ENCODE measurements around the gene PTPRK.

PTPRK gene

DNA sequence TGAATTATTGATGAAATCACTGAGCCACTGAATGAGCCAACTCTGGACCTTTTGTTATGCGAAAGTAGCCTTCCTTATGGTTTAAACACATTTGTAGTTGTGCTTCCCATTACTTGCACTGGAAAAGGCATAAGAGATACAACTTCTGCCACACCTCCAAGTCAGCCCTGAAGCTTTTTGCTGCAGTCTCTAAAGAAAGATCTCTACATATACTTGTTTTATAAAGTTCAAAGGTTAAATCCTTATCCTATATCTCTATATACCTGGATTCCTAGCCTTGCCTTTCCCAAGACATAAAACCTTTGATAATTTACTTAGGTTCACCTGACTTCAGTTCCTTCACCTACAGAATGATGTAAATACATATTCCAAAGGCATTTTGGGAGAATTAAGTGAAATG lies 132.0 kb downstream of the PTPRK start:
- DNase-seq (ENCODE audit: low spot score): no peak

DNA sequence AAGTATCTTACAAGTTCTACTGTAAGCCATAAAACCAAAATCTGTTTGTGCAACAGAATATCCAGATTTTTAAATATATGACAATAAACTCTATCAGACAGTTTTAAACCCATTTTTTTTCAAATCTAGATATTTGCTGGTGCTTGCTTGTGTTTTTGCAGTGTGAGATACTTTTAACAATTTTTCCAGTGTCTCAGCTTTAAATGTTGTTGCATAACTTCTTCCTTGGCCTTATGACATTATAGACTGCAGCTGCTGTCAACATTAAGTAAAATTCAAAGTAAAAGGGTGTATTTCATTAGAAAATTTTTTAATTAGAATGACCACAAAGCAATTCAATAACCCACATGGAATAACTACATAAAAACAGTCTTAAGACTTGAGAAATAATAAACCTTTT lies 139.5 kb downstream of the PTPRK start:
- no peak for DNase-seq (ENCODE audit: low spot score)

DNA sequence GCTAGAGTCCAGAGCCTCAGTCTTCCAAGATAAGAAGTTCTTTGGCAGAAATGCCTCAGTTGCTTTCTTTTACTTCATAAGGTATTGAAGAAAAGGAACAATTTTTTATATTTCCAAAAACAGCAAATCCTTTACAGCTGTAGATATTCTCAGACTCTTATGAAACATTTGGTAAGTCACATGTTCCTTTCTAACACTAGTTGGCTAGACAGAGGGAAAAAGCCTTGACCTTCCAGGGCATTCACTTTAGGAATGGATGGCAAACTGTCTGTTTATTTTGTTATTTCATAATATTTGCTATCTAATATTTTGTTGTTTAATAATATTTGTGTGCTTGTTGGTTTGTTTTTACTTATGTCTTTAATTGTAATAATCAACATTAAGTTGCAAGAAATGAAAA lies 140.8 kb downstream of the PTPRK start:
- no peak for DNase-seq (ENCODE audit: low spot score)

DNA sequence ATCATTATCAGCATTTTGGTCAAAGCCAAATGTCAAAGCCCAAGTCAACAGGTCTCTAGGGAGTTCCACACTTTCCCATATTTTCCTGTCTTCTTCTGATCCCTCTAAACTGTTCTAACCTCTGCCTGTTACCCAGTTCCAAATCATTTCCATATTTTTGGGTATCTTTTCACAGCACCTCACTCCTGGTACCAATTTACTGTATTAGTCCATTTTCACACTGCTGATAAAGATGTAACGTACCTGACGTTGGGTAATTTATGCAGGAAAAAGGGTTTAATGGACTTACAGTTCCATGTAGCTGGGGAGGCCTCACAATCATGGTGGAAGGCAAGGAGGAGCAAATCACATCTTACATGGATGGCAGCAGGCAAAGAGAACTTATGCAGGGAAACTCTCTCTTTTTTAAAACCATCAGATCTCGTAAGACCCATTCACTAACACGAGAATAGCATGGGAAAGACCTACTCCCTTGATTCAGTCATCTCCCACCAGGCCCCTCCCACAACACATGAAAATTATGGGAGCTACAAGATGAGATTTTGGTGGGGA lies 143.4 kb downstream of the PTPRK start:
- DNase-seq (ENCODE audit: low spot score): no peak

DNA sequence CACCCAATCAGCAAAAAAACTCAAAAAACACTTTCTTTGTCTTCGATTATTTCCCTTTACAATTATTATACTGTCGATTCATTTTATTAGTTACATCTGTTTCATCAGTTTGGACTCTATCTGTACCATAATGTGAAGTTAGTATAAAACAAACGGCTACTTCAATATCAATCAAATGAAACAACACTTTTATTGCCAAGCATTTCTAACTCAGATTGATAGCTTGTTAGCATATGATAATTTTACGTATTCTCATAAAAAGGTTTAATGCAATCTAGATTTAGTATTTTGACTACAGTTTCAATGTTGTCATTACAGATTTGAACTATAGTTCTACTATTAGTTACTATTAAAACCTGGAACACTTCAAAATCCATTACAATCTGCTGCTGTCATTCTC lies 149.3 kb downstream of the PTPRK start:
- DNase-seq (ENCODE audit: low spot score): no peak

DNA sequence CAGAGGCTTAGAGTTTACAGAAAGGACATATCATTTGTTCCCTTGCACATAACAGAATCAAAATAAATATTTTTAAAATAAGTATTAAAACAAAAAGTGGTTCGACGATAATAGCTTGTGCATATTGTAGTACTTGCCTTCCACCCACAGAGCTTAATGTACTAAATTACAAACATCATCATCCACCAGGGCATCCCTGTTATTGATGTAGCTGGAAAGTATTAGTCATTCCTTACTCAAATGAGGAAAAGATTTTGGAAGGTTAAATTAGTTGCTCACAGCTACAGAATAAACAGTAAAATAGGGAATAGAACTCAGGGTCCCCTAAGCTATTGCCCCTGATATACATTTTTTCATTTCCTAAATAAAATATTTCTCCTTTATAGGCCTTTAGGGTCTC lies 150.3 kb downstream of the PTPRK start:
- DNase-seq (ENCODE audit: low spot score): peak; percentile 61

DNA sequence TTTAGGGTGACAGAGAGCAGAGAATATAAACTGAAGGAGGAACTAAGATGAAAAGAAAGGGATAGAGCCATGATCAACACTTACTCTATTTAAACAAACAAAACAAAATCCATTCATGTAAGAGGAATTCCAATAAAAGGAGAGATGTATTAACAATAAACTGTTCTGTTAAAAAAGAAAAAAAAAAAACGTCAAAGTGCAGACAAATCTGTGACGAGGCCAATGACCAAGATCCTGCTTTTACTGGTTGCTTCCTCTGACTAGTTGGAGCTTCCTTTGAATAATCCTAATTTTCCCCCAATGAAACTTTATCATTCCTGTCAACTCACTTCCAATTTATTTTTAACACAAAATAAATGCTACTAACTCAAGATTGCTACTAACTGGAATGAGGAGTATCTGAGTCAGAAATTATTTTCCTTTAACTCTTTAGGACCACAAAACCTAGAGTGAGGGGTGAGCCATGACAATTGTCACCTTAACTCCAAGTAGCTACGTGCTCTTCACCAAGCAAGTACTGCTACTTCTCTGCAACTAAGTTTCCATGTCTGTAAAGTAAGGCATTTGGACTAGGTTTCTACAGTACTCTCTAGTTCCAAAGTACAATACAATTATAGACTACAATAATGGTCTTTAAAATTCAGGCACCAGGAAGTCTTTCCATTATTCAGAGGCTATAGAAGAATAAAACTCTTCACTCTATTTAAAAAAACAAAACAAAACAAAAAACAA lies 152.0 kb downstream of the PTPRK start:
- DNase-seq (ENCODE audit: low spot score): peak; percentile 95

DNA sequence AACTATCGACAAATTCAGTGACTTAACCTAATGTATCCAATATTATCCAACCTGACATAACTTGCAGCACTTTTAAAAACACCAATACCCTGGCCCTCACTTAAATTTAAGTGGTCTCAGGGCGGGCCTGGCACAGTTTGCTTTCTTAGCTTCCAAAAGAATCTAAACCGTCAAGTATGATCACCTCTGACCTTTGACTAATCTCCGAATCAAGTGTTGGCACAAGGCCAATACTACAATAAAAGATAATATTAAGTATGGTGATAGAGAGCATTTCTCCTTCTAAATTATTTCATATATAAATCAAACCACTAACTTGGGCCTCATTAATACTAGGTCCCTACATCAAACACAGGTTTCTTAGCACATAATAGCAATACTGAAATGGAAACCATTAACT lies 153.0 kb downstream of the PTPRK start:
- peak; percentile 51 for DNase-seq (ENCODE audit: low spot score)

DNA sequence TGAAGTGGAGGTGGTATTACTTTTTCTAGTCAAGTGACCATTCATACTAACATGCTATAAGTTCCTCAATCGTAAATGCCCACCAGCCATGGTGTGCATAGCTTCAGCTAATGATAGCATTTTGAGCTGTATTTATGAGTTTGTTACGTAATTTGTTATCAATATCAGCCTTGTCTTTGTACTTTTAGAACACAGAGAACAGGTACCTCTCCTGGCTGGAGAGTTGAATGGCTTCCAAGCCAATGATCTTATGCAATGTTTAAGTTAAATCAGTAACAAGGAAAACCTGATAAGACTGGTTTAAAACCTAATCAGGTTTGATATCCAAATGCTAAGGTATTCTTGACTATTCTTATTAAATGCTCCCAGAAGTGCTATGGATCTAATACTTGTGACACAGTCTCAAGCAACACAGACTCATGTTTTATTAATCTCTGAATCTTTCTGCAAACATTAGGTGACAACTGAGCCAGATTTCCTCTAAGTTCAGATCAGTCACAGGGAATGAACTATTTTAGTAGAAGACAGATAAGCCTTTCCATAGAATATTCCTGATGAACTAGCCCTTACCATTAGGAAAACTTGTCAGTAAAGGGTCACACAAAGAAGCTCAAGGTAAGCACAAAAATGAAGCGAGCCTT lies 154.8 kb downstream of the PTPRK start:
- no peak for DNase-seq (ENCODE audit: low spot score)

DNA sequence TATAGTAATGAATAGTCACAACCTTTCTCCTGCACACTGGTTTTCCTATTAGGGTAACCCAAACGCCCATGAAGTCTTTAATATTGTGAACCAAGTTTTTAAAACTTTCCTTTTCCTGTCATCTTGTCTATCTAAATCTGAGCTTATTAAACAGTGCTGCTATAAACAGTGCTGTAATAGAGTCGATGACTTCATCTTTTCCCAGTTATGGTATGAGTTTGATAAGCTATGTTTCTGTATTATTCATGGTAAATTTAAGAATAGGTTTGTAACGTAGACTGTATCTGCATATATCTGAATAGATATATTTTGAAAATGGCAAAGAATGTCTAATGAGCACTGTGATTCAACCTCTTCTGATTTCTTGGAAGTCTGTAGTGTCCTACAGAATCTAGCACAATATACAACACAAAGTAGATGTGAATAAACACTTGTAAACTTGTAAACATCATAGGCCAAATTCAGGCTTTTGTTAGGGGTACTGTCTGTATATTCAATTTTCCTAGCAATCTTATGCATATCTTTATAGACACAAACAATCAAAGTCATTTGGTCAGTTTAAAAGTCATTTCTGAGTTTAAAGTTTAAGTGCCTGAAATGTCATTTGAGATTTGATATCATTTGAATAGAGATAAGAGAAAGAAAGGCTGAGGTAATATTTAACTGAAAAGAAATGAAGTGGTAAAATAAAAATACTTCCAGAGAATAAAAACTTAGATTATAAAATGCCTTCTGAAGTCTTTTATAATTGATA lies 155.5 kb downstream of the PTPRK start:
- no peak for DNase-seq (ENCODE audit: low spot score)

DNA sequence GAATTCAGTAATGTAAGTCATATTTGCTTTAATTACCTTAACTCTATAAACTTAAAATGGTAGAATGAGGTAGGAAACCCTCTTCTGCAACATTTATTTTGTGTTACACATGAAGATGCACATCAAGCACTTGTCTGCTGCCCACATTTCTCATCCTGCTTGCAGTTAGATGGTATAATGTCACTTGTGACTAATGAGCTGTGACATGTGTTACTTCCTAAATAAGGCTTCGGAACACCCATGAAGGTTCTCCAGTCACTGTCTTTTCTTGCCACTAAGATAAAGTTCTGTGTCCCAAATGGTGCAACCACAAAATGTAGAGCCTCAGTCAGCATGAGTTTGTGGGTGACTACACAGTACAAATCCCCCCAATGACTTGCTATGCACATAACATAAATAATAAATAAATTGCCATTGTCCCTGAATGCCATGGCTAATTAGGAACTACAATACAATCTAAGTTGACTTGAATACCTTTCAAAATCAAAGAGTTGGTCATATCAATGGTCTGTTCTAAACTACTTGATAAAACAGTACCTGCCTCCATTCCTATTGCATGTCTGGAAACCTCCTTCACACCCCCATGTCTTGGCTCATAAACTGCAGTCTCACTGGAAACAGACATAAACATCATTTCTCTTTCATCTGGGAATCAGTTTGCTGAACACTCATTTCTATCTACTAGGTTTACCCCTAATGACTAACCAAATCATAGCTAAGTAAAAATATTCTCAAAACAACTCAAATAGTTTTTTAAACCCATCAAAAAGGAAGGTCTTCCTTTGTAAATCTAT lies 157.2 kb downstream of the PTPRK start:
- DNase-seq (ENCODE audit: low spot score): no peak

DNA sequence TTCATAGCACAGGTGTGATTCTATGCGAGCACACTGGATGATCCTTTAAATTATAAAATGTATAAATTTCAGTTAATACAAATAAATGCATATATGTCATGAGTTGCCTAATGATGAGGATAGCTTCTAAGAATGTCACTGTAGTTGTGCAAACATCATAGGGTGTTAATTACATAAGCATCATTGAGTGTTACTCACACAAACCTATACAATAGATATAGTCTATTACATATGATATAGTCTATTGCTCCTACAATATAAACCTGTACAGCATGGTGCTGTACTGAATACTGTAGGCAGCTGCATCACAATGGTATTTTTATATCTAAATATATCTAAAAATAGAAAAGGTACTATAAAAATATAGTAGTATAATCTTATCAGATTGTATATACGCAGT lies 159.0 kb downstream of the PTPRK start:
- no peak for DNase-seq (ENCODE audit: low spot score)

DNA sequence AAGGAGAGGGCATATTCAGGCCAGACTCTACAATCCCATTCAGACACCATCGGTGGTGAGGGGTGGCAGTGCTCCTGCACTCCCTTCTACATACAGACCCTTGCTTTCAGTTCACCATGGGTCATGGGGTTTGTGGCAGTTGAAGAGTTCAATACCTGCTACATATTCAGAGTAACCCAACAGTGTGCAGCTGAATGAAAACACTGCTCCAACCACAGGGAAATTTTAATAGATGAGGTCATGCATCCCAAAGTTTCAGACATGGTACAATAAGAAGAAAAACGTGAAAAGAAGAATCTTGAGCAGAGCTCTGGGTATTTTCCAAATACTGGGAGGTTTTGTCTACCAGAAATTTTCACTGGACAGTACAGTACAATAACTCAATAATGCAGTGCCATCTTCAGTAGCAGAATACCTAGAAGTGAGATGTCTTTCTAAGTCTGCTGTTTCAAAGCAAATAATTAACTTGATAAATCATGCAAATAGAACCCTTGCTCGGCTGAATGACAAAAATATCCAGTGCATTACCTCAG lies 162.1 kb downstream of the PTPRK start:
- no peak for DNase-seq (ENCODE audit: low spot score)

DNA sequence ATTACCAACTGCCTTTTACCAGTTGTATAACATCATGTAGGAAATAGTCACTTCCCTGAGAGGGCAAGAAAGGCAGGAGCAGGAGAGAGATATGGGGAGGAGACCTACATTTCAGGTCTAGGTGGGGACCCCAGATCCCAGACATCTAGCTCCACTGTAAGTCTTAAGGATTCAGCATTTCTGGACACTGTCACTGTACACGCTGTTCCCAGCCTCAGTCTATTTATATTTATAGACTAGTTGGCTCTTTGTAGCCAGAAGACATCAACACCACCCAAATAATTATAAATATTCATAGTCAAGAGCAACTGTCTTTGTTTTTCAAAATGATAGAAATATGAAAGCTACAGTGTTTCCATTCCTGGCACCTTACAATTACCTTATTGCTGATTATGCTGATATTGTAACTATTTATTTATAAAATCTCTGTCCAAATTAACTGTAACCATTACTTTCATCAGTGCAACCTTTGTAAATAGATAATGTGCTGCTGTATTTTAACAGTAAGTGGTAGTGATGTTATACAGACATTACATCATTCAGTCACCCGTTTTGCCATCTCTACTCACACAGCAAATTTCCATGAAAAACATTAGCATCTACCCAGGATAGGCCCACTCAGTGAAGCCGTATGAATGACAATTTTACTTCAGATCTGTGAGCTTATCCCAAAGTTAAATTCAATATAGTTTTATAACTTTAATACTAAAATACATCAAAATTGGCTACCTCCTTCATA lies 162.8 kb downstream of the PTPRK start:
- no peak for DNase-seq (ENCODE audit: low spot score)

DNA sequence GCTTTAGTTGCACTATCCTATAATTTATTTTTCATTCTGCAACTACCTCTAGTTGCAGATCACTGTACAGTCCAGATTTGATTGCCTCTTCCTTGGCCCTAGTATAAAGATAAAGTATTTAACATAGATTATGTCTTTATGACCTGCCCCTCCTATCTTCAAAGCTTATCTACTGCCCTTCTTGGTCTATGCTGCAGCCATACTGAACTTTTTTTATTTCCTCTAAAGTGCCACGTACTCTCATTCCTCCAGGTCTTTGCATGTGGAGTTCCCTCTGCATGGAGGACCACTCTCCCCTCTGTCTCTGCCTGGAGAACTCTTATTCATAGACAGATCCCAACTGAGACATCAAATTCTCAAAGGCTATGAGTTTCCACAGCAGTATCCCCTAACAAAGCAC lies 168.0 kb downstream of the PTPRK start:
- DNase-seq (ENCODE audit: low spot score): no peak

DNA sequence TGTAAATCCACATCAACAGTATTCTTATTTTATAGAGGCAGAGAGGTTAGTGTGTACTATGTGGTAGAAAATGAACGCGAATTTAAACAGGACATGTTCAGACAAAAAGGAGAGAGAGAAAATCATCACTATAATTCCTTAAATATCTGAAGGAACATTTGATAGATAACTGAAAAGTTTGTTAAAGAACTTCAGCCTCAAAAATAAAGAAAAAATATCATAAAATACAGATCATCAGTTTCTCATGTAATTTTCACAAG lies 169.2 kb downstream of the PTPRK start:
- DNase-seq (ENCODE audit: low spot score): no peak

DNA sequence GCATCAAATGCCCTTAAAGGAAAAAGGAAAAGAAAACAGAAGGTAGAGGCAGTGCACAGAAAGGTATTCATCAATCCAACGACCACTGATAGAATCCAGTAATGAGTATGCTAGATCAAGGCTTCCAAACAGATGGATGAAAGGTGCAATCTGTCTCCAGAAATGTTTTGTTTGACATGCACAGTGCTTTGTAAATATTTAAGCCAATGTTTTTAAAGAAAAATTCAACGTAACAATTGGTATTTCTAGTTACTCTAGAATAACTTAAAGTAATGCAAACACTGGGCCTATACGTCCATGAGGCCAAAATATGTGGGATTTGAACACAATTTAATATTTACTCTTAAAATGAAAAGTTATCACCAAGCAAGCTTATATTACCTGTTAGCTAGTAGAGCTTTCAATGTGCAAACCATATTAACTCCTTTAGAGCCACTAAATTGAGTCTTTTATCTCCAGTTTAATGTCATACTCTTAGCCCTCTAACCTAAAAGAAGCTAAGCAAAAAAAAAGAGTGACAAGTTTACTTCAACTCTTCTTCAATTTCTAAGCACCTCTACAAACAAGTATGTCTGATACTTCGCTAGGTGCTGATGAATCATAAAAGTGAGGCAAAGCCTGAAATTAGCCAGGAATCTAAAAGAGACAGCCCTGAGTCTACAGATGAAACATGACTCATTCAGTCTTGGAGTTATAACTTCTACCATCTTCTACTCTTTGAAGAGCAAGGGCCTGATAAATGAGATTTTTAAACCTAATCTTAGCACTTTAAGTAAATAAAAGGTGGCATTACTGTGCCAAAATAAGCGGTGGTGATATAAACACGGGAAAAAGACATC lies 169.8 kb downstream of the PTPRK start:
- DNase-seq (ENCODE audit: low spot score): no peak

DNA sequence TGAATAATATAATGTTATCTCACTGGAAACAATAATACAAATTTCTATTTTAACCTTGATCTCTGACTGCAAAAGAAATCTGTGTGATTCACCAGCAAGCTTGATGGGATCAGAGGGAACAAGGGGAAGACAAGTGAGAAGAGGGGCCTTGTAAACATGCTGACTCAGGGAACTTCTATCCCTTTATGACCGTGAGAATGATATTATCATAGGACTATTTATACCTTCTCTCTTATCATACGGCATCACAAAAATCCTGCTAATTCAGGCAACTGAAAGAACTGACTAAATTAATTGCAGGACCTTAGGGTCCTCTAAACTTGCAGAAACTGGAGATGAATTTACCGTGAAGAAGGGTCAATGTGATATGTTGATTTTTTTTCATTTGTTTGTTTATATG lies 173.3 kb downstream of the PTPRK start:
- no peak for DNase-seq (ENCODE audit: low spot score)

DNA sequence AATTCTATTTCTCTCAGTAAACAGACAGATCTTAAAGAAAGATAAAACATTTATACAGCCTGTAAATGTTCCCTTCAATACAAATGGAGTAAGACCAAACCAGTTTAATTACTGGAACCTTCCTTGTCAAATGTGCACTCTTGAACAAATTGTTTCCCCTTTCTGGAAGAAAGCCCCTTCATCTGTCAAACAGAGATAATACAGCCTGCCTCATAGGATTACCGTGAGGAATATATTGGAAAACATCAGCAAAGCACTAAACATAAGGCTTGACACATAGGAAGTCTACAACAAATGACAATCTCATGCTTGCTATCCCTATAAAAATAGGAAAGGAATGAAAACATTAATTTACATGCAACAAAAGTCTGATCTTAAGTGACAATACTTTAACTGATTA lies 173.8 kb downstream of the PTPRK start:
- DNase-seq (ENCODE audit: low spot score): no peak

DNA sequence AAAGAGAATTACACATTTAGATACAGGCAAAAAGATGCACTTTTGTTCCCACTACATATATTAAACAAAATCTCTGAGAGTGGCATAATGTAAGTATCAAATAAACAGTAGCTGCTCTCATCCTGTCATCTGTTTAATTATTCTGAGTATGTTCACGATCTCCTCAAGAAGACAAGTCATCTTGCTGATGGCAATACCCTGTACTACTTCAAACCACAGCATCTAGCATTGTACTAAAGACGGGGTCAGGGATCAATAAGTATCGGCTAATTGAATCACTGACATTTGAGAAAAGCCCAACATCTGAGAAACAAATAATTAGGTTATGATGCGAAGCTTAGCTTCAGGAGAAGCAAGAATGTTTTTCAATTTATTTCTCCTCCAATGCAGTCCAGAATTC lies 175.1 kb downstream of the PTPRK start:
- no peak for DNase-seq (ENCODE audit: low spot score)

DNA sequence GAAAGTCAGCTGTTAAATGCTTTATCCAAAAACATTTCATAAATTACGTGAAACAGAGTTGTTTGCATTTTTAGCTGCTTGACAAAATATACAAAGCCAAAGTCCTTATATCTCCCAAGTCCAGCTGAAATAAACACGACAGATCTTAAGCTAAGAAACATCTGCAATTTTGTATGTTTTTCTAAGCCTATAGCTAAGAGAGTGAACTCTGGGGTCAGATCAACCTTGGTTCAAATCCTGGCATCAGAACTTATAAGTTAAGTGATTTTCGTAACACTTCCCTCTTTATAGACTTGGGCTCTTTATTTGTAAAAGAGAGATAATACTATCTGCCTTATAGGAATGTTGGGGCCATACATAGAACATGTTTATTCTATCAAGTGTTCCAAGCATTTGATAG lies 176.7 kb downstream of the PTPRK start:
- no peak for DNase-seq (ENCODE audit: low spot score)

Measured in kidney capillary endothelial cell (primary cell).